Measurements from ENCODE around the gene LAMC3. TPM values are rescaled to one million over a fixed set of nuclear protein-coding genes. Genes with fewer than 3 reads are reported as not detected.

Gene LAMC3
- total RNA-seq, 2 experiments from 2014 or later: 0.19 to 2.2 TPM

DNA sequence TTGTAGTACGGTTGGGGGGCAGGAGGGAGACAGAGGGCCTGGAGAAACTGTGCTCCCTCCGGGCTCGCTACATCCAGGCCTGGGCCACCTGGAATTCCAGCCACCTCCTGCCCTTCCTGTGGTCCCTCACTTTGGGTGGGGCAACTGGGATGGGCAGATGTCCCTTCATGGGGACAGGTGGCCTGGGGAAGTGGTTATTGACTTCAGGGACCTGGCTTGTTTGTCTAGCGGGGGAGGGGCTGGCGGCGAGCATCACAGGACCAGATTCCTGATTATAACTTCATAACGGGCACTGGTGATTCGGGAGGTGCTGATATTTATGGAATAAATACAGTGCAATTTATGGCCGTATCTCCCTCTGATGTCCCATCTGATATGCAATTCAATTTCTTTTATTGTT lies 20.1 kb upstream of the LAMC3 start:
- no peak for DNase-seq (ENCODE audit: low spot score)
- no peaks in the 10 kb centered on the region for H3K36me3 ChIP-seq (ENCODE audit: insufficient read depth, low read length)
- TF ChIP-seq EZH2phosphoT487 (IDR thresholded peaks at IDR 0.05; ENCODE audit: borderline replicate concordance, low read depth, low read length): no peak
- TF ChIP-seq, protein P1, sequence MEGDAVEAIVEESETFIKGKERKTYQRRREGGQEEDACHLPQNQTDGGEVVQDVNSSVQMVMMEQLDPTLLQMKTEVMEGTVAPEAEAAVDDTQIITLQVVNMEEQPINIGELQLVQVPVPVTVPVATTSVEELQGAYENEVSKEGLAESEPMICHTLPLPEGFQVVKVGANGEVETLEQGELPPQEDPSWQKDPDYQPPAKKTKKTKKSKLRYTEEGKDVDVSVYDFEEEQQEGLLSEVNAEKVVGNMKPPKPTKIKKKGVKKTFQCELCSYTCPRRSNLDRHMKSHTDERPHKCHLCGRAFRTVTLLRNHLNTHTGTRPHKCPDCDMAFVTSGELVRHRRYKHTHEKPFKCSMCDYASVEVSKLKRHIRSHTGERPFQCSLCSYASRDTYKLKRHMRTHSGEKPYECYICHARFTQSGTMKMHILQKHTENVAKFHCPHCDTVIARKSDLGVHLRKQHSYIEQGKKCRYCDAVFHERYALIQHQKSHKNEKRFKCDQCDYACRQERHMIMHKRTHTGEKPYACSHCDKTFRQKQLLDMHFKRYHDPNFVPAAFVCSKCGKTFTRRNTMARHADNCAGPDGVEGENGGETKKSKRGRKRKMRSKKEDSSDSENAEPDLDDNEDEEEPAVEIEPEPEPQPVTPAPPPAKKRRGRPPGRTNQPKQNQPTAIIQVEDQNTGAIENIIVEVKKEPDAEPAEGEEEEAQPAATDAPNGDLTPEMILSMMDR (conservative IDR thresholded peaks at IDR 0.05; ENCODE audit: low read length): no peak
- H3K4me1 ChIP-seq (ENCODE audit: insufficient read depth, low read length, poor library complexity, severe bottlenecking): no peaks in the 10 kb centered on the region
- no peak overlapping the region for H3K4me3 ChIP-seq (ENCODE audit: low read depth, low read length, poor library complexity, severe bottlenecking)
- H3K79me2 ChIP-seq (ENCODE audit: insufficient read depth, low read depth, low read length): no peaks in the 10 kb centered on the region
- no peaks in the 10 kb centered on the region for H4K20me1 ChIP-seq (ENCODE audit: insufficient read depth, low read length)
- H2AFZ ChIP-seq (ENCODE audit: low read length): no peak overlapping the region
- no peaks in the 10 kb centered on the region for H3K9me3 ChIP-seq (ENCODE audit: low read length)
- no peak overlapping the region for H3K27ac ChIP-seq (ENCODE audit: low read depth, low read length, poor library complexity, severe bottlenecking)
- no peak overlapping the region for H3K4me2 ChIP-seq (ENCODE audit: low read length)
- no TSS peak for BruUV-seq (replicated peaks)
- no peaks in the 10 kb centered on the region for H3K9me2 ChIP-seq (ENCODE audit: insufficient read depth, low read length)
- ChIA-PET POLR2A (no interaction called here), CTCF (ENCODE audit: unreplicated experiment) (no interaction called here)
- intact Hi-C loops (cut with micrococcal nuclease; ENCODE audit: unreplicated experiment): no loop called here

DNA sequence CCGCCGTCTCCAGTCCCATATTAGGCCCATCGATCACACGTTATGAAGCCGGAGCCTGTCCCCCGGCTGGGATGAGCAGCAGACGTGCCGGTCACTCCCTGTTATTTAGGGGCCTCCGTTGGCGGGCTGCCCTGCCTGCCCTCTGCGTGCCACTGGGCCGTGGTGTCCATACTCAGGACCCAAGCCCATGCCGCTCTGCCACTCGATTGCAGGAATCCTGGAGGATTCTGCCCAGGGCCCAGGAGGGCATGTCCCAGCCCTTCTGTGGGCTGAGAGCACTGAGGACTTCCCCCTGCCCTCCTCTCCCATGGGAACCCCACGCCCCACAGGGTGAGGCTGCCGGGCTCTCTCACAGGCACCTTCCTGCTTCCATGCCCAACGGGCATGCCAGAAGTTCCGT lies 19.6 kb upstream of the LAMC3 start:
- no peak overlapping the region for H3K4me2 ChIP-seq (ENCODE audit: low read length)
- no TSS peak for BruUV-seq (replicated peaks)
- no peak for DNase-seq (ENCODE audit: low spot score)
- no peaks in the 10 kb centered on the region for H3K36me3 ChIP-seq (ENCODE audit: insufficient read depth, low read length)
- H3K9me2 ChIP-seq (ENCODE audit: insufficient read depth, low read length): no peaks in the 10 kb centered on the region
- ChIA-PET POLR2A (no interaction called here), CTCF (ENCODE audit: unreplicated experiment) (no interaction called here)
- H2AFZ ChIP-seq (ENCODE audit: low read length): no peak overlapping the region
- H4K20me1 ChIP-seq (ENCODE audit: insufficient read depth, low read length): no peaks in the 10 kb centered on the region
- H3K79me2 ChIP-seq (ENCODE audit: insufficient read depth, low read depth, low read length): no peaks in the 10 kb centered on the region
- H3K9me3 ChIP-seq (ENCODE audit: low read length): no peaks in the 10 kb centered on the region
- intact Hi-C loops (cut with micrococcal nuclease; ENCODE audit: unreplicated experiment): no loop called here
- H3K4me1 ChIP-seq (ENCODE audit: insufficient read depth, low read length, poor library complexity, severe bottlenecking): no peaks in the 10 kb centered on the region
- H3K4me3 ChIP-seq (ENCODE audit: low read depth, low read length, poor library complexity, severe bottlenecking): no peak overlapping the region
- no peak overlapping the region for H3K27ac ChIP-seq (ENCODE audit: low read depth, low read length, poor library complexity, severe bottlenecking)
- TF ChIP-seq, protein P1 (conservative IDR thresholded peaks at IDR 0.05; ENCODE audit: low read length): no peak
- no peak for TF ChIP-seq EZH2phosphoT487 (IDR thresholded peaks at IDR 0.05; ENCODE audit: borderline replicate concordance, low read depth, low read length)

DNA sequence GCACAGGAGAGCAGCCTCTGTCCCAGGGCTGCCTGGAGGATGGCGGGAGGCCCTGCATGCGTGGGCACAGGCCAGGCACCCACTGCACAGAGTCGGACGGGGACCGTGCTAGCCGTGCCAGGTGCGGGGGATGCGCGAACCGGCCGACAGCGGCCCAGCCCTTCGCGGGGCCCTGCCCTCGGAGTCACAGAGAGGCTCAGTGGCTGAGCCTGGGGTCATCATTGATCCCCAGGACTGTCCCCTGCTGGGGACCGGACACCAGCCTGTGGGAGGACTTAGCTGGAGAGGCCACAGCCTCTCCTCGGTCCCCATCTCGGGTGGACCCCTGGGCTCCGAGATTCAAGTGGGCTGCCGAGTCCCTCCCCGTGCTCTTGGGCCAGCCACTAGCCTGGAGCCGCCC lies 19.1 kb upstream of the LAMC3 start:
- no peak overlapping the region for H3K4me3 ChIP-seq (ENCODE audit: low read depth, low read length, poor library complexity, severe bottlenecking)
- H2AFZ ChIP-seq (ENCODE audit: low read length): no peak overlapping the region
- TF ChIP-seq, protein P1 (conservative IDR thresholded peaks at IDR 0.05; ENCODE audit: low read length): no peak
- H3K36me3 ChIP-seq (ENCODE audit: insufficient read depth, low read length): no peaks in the 10 kb centered on the region
- BruUV-seq (replicated peaks): no TSS peak
- H3K4me2 ChIP-seq (ENCODE audit: low read length): no peak overlapping the region
- H3K4me1 ChIP-seq (ENCODE audit: insufficient read depth, low read length, poor library complexity, severe bottlenecking): no peaks in the 10 kb centered on the region
- no peak overlapping the region for H3K27ac ChIP-seq (ENCODE audit: low read depth, low read length, poor library complexity, severe bottlenecking)
- POLR2A ChIA-PET: no interaction called here
- H4K20me1 ChIP-seq (ENCODE audit: insufficient read depth, low read length): no peaks in the 10 kb centered on the region
- no peaks in the 10 kb centered on the region for H3K9me3 ChIP-seq (ENCODE audit: low read length)
- no peaks in the 10 kb centered on the region for H3K79me2 ChIP-seq (ENCODE audit: insufficient read depth, low read depth, low read length)
- no peak for DNase-seq (ENCODE audit: low spot score)
- CTCF ChIA-PET (ENCODE audit: unreplicated experiment): no interaction called here
- H3K9me2 ChIP-seq (ENCODE audit: insufficient read depth, low read length): no peaks in the 10 kb centered on the region
- intact Hi-C loops (cut with micrococcal nuclease; ENCODE audit: unreplicated experiment): no loop called here
